HepG2 (cell line): Measurements from ENCODE around the gene WDR54.

Experiments used
- FOXA3 ChIP-seq: IDR thresholded peaks from 2 replicates; pipeline ENCODE4 v1.6.1; 2016; ENCODE audit warnings: missing genetic modification reagents, missing compliant biosample characterization
- PHF8 ChIP-seq: sonication (generic); formaldehyde crosslinking; IDR thresholded peaks from 2 replicates; pipeline ENCODE4 v1.5.0; 2020; ENCODE audit warnings: missing genetic modification reagents

DNA sequence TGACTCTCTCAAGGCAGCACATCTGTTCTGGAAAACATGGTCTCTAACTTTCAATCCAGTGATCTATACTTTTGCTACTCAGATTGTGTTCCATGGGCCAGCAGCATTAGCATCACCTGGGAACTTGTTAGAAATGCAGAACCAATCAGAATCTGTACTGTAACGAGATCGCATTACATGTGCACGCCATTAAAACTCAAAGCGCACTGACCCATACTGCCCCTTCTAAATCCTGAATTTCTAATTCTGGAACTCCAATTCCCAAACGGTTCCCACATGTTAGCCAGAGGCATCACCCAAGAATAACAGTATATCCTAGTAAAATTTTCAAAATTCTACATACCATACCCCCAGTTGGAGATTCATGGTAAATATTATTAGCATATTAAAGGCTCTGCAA, 30.9 kb upstream of the WDR54 start:
- TF ChIP-seq FOXA3 (CRISPR knock-in tag) = no peak
- no peak for TF ChIP-seq PHF8
